ENCODE data around the gene LRIT3. TPM values are rescaled to one million over a fixed set of nuclear protein-coding genes. Genes with fewer than 3 reads are reported as not detected.

Gene LRIT3
- total and polyA plus RNA-seq, 2 of the 8 experiments (the other 6 are each of a cell fraction or from before 2014, with no cell fraction given): 0.11 TPM; not detected in 1

DNA sequence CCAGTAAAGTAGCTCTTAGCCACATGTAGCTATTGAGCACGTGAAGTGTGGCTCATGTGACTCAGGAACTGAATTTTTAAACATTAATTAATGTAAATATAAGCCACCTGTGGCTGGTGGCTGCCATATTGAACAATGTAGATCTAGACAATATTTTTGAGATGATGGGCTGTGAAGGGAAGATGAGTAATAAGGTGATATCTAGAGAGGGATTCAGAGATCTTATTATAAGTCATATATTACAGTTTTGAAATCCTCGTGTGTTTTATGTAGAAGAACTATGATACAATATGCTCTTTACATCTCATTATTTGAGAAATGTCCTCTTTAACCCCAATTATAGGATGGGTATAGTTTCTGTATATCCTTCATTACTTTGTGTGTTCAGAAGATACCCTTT, 26.7 kb upstream of the LRIT3 start (continued):
- TF ChIP-seq, protein P1, sequence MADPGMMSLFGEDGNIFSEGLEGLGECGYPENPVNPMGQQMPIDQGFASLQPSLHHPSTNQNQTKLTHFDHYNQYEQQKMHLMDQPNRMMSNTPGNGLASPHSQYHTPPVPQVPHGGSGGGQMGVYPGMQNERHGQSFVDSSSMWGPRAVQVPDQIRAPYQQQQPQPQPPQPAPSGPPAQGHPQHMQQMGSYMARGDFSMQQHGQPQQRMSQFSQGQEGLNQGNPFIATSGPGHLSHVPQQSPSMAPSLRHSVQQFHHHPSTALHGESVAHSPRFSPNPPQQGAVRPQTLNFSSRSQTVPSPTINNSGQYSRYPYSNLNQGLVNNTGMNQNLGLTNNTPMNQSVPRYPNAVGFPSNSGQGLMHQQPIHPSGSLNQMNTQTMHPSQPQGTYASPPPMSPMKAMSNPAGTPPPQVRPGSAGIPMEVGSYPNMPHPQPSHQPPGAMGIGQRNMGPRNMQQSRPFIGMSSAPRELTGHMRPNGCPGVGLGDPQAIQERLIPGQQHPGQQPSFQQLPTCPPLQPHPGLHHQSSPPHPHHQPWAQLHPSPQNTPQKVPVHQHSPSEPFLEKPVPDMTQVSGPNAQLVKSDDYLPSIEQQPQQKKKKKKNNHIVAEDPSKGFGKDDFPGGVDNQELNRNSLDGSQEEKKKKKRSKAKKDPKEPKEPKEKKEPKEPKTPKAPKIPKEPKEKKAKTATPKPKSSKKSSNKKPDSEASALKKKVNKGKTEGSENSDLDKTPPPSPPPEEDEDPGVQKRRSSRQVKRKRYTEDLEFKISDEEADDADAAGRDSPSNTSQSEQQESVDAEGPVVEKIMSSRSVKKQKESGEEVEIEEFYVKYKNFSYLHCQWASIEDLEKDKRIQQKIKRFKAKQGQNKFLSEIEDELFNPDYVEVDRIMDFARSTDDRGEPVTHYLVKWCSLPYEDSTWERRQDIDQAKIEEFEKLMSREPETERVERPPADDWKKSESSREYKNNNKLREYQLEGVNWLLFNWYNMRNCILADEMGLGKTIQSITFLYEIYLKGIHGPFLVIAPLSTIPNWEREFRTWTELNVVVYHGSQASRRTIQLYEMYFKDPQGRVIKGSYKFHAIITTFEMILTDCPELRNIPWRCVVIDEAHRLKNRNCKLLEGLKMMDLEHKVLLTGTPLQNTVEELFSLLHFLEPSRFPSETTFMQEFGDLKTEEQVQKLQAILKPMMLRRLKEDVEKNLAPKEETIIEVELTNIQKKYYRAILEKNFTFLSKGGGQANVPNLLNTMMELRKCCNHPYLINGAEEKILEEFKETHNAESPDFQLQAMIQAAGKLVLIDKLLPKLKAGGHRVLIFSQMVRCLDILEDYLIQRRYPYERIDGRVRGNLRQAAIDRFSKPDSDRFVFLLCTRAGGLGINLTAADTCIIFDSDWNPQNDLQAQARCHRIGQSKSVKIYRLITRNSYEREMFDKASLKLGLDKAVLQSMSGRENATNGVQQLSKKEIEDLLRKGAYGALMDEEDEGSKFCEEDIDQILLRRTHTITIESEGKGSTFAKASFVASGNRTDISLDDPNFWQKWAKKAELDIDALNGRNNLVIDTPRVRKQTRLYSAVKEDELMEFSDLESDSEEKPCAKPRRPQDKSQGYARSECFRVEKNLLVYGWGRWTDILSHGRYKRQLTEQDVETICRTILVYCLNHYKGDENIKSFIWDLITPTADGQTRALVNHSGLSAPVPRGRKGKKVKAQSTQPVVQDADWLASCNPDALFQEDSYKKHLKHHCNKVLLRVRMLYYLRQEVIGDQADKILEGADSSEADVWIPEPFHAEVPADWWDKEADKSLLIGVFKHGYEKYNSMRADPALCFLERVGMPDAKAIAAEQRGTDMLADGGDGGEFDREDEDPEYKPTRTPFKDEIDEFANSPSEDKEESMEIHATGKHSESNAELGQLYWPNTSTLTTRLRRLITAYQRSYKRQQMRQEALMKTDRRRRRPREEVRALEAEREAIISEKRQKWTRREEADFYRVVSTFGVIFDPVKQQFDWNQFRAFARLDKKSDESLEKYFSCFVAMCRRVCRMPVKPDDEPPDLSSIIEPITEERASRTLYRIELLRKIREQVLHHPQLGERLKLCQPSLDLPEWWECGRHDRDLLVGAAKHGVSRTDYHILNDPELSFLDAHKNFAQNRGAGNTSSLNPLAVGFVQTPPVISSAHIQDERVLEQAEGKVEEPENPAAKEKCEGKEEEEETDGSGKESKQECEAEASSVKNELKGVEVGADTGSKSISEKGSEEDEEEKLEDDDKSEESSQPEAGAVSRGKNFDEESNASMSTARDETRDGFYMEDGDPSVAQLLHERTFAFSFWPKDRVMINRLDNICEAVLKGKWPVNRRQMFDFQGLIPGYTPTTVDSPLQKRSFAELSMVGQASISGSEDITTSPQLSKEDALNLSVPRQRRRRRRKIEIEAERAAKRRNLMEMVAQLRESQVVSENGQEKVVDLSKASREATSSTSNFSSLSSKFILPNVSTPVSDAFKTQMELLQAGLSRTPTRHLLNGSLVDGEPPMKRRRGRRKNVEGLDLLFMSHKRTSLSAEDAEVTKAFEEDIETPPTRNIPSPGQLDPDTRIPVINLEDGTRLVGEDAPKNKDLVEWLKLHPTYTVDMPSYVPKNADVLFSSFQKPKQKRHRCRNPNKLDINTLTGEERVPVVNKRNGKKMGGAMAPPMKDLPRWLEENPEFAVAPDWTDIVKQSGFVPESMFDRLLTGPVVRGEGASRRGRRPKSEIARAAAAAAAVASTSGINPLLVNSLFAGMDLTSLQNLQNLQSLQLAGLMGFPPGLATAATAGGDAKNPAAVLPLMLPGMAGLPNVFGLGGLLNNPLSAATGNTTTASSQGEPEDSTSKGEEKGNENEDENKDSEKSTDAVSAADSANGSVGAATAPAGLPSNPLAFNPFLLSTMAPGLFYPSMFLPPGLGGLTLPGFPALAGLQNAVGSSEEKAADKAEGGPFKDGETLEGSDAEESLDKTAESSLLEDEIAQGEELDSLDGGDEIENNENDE (IDR thresholded peaks at IDR 0.05; ENCODE audit: insufficient replicate concordance, low read length): no peak
- TF ChIP-seq NRF1 (IDR thresholded peaks at IDR 0.05; ENCODE audit: low read depth, low read length) (no peak), ASH2L (IDR thresholded peaks at IDR 0.05; ENCODE audit: low read length) (no peak), HDAC2 (IDR thresholded peaks at IDR 0.05; ENCODE audit: borderline replicate concordance in 1 of 2, low read depth in 2 of 2, low read length in 2 of 2) (no peak), SP1 (IDR thresholded peaks at IDR 0.05; ENCODE audit: low read depth, low read length) (no peak), EGR1 (IDR thresholded peaks at IDR 0.05; ENCODE audit: borderline replicate concordance, low read depth, low read length) (no peak), SAP30 (IDR thresholded peaks at IDR 0.05; ENCODE audit: insufficient read depth, insufficient replicate concordance, low read length) (no peak), RFX5 (IDR thresholded peaks at IDR 0.05; ENCODE audit: borderline replicate concordance, low read depth, low read length) (no peak)
- TF ChIP-seq, protein P2, sequence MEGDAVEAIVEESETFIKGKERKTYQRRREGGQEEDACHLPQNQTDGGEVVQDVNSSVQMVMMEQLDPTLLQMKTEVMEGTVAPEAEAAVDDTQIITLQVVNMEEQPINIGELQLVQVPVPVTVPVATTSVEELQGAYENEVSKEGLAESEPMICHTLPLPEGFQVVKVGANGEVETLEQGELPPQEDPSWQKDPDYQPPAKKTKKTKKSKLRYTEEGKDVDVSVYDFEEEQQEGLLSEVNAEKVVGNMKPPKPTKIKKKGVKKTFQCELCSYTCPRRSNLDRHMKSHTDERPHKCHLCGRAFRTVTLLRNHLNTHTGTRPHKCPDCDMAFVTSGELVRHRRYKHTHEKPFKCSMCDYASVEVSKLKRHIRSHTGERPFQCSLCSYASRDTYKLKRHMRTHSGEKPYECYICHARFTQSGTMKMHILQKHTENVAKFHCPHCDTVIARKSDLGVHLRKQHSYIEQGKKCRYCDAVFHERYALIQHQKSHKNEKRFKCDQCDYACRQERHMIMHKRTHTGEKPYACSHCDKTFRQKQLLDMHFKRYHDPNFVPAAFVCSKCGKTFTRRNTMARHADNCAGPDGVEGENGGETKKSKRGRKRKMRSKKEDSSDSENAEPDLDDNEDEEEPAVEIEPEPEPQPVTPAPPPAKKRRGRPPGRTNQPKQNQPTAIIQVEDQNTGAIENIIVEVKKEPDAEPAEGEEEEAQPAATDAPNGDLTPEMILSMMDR (IDR thresholded peaks at IDR 0.05; ENCODE audit: control extremely low read depth in 1 of 3, insufficient read depth in 1 of 3, low read depth in 1 of 3, low read length in 3 of 3): no peak

Measured in H1 (cell line).